Activated CD8-positive, alpha-beta T cell treated with anti-CD3 and anti-CD28 coated beads for 36 hours (primary cell): ENCODE data around the gene SCNN1B. TPM values are rescaled to one million over a fixed set of nuclear protein-coding genes. Genes with fewer than 3 reads are reported as not detected.
"Not testable (repeated sequence)": the region's sequence is repeated elsewhere in the genome, so short reads cannot be mapped to it uniquely, and the experiment has no call there.

ENCODE experiments used
- ATAC-seq: fragments of 200-7000 bp; cut with Tn5 transposase; one replicate; pipeline ENCODE4 v1.10.0; 2021; ENCODE audit warnings: mild to moderate bottlenecking, moderate library complexity
- CTCF ChIA-PET: fragments of 350-600 bp; sonication (Branson Sonifier 250); formaldehyde crosslinking; loops from one replicate; lab custom pipeline; 2021; ENCODE audit warnings: antibody characterized with exemption; lab: Charles Lee
- POLR2A ChIA-PET: fragments of 350-600 bp; sonication (Branson Sonifier 250); formaldehyde crosslinking; loops from one replicate; lab custom pipeline; 2021; ENCODE audit warnings: antibody characterized with exemption; lab: Charles Lee
- DNase-seq: peaks from one replicate; pipeline ENCODE4 v3.0.0-alpha.2; 2020
- H3K27ac Mint-ChIP-seq: one replicate; pipeline ENCODE4 v1.8.0; 2021; ENCODE audit warnings: mild to moderate bottlenecking, mixed read lengths
- H3K27me3 Mint-ChIP-seq: one replicate; pipeline ENCODE4 v1.8.0; 2021; ENCODE audit warnings: mixed read lengths
- H3K36me3 Mint-ChIP-seq: one replicate; pipeline ENCODE4 v1.8.0; 2021; ENCODE audit warnings: low read depth, mixed read lengths
- H3K4me1 Mint-ChIP-seq: one replicate; pipeline ENCODE4 v1.8.0; 2021; ENCODE audit warnings: low read depth, mixed read lengths
- H3K4me3 Mint-ChIP-seq: one replicate; pipeline ENCODE4 v1.8.0; 2021; ENCODE audit warnings: mild to moderate bottlenecking, moderate library complexity, mixed read lengths
- H3K9me3 Mint-ChIP-seq: one replicate; pipeline ENCODE4 v1.8.0; 2021; ENCODE audit warnings: mixed read lengths
- intact Hi-C: fragments of 100-400 bp; cut with micrococcal nuclease; formaldehyde crosslinking; loops from one replicate; pipeline ENCODE4 v1.10.0; 2022
- total RNA-seq, 2 experiments: library from RNA; stranded (reverse); gene quantifications; one replicate each; pipeline ENCODE4 v1.2.3, GENCODE V29; 2021
- TF ChIP-seq, protein P1 (sequence below): fragments of 200-600 bp; IDR thresholded peaks from one replicate; pipeline ENCODE4 v1.8.0; 2022; ENCODE audit warnings: antibody characterized with exemption, mild to moderate bottlenecking

SCNN1B gene
- total RNA-seq, 2 experiments from 2014 or later: not detected

DNA sequence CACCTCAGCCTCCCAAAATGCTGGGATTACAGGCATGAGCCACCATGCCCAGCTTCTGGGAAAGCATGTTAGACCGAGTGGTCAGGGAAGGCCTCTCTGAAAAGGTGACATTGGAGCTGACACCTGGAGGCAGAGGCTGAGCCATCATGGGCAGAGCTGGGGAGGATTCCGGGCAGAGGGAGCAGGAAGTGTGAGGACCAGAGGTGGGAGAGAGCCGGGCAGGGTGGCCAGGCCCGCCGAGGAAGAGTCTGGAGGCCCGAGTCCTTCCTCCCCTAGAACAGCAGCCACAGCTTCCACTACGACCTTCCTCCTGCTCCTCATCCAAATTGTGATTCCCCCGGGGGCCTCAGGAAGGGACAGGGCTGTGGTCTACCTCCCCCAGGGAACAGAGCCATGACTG lies 76.2 kb downstream of the SCNN1B start:
- CTCF ChIA-PET: no interaction called here
- intact Hi-C loops: no loop called here
- Mint-ChIP-seq H3K27me3 (peaks cover 8% of the 10 kb centered on the region), H3K4me3 (no peak overlapping the region), H3K36me3 (no peaks in the 10 kb centered on the region), H3K9me3 (no peaks in the 10 kb centered on the region), H3K27ac (no peak overlapping the region), H3K4me1 (no peaks in the 10 kb centered on the region)
- POLR2A ChIA-PET: interaction anchor here (0.6 kb wide), 1 partner anchor 8 kb away, joined by 3 read pairs; no protein-coding TSS in a partner anchor
- TF ChIP-seq, protein P1, sequence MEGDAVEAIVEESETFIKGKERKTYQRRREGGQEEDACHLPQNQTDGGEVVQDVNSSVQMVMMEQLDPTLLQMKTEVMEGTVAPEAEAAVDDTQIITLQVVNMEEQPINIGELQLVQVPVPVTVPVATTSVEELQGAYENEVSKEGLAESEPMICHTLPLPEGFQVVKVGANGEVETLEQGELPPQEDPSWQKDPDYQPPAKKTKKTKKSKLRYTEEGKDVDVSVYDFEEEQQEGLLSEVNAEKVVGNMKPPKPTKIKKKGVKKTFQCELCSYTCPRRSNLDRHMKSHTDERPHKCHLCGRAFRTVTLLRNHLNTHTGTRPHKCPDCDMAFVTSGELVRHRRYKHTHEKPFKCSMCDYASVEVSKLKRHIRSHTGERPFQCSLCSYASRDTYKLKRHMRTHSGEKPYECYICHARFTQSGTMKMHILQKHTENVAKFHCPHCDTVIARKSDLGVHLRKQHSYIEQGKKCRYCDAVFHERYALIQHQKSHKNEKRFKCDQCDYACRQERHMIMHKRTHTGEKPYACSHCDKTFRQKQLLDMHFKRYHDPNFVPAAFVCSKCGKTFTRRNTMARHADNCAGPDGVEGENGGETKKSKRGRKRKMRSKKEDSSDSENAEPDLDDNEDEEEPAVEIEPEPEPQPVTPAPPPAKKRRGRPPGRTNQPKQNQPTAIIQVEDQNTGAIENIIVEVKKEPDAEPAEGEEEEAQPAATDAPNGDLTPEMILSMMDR: no peak
- ATAC-seq (no peak), DNase-seq (no peak)

DNA sequence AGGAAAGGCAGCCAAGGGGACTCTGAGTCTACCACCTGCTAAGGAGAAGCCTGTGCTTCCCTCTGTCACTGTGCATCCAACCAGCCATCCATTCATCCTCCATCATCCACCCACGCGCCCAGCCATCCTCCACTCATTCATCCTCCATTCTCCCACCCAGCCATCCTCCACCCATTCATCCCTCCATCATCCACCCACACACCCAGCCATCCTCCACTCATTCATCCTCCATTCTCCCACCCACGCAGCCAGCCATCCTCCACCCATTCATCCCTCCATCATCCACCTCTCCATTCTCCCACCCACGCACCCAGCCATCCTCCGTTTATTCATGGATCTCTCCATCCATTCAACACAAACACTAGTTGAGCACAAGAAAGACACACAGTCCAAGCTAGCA lies 76.8 kb downstream of the SCNN1B start:
- intact Hi-C loops: no loop called here
- H3K36me3 Mint-ChIP-seq: no peaks in the 10 kb centered on the region
- no peak for DNase-seq
- no peaks in the 10 kb centered on the region for H3K4me1 Mint-ChIP-seq
- no peak overlapping the region for H3K4me3 Mint-ChIP-seq
- POLR2A ChIA-PET: interaction anchor here (0.6 kb wide), 1 partner anchor 9 kb away, joined by 3 read pairs; no protein-coding TSS in a partner anchor
- ATAC-seq: no peak
- no peaks in the 10 kb centered on the region for H3K9me3 Mint-ChIP-seq
- TF ChIP-seq, protein P1: no peak
- CTCF ChIA-PET: no interaction called here
- no peak overlapping the region for H3K27ac Mint-ChIP-seq
- peaks cover 3% of the 10 kb centered on the region for H3K27me3 Mint-ChIP-seq

- H3K27ac Mint-ChIP-seq: no peak overlapping the region
- no peak for ATAC-seq
- H3K36me3 Mint-ChIP-seq: no peaks in the 10 kb centered on the region
- no peak for DNase-seq
- H3K9me3 Mint-ChIP-seq: no peaks in the 10 kb centered on the region
- no peak overlapping the region for H3K4me3 Mint-ChIP-seq
- no peaks in the 10 kb centered on the region for H3K4me1 Mint-ChIP-seq
- CTCF ChIA-PET: no interaction called here
- TF ChIP-seq, protein P1: no peak
- intact Hi-C loops: loop anchor here (10.0 kb wide), 1 partner anchor 55 kb away; no protein-coding TSS in a partner anchor
- POLR2A ChIA-PET: no interaction called here
- H3K27me3 Mint-ChIP-seq: peaks cover 3% of the 10 kb centered on the region
These were observed 77.6 kb downstream of the SCNN1B start for GRCh38 chr16:23379707-23380106.

DNA sequence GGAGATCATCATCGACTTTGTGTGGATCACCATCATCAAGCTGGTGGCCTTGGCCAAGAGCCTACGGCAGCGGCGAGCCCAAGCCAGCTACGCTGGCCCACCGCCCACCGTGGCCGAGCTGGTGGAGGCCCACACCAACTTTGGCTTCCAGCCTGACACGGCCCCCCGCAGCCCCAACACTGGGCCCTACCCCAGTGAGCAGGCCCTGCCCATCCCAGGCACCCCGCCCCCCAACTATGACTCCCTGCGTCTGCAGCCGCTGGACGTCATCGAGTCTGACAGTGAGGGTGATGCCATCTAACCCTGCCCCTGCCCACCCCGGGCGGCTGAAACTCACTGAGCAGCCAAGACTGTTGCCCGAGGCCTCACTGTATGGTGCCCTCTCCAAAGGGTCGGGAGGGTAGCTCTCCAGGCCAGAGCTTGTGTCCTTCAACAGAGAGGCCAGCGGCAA lies 78.4 kb downstream of the SCNN1B start:
- no peak for ATAC-seq
- POLR2A ChIA-PET: no interaction called here
- H3K36me3 Mint-ChIP-seq: no peaks in the 10 kb centered on the region
- DNase-seq: no peak
- peaks cover 3% of the 10 kb centered on the region for H3K27me3 Mint-ChIP-seq
- H3K4me3 Mint-ChIP-seq: no peak overlapping the region
- no peaks in the 10 kb centered on the region for H3K4me1 Mint-ChIP-seq
- intact Hi-C loops: loop anchor here (10.0 kb wide), 1 partner anchor 56 kb away; no protein-coding TSS in a partner anchor
- no peaks in the 10 kb centered on the region for H3K9me3 Mint-ChIP-seq
- H3K27ac Mint-ChIP-seq: no peak overlapping the region
- TF ChIP-seq, protein P1: no peak
- CTCF ChIA-PET: no interaction called here

DNA sequence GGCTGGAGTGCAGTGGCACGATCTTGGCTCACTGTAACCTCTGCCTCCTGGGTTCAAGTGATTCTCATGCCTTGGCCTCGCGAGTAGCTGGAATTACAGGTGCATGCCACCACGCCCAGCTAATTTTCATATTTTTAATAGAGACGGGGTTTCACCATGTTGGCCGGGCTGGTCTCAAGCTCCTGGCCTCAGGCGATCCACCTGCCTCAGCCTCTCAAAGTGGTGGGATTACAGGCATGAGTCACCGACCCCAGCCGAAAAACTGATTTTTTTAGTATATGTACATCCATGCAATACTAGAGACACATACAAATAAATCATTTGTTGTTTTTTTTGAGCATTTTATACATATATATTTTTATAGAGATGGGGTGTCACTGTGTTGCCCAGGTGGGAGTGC lies 79.6 kb downstream of the SCNN1B start:
- H3K4me1 Mint-ChIP-seq, ATAC-seq, H3K9me3 Mint-ChIP-seq, H3K27ac Mint-ChIP-seq, DNase-seq, H3K4me3 Mint-ChIP-seq, H3K27me3 Mint-ChIP-seq, H3K36me3 Mint-ChIP-seq: not testable (repeated sequence)
- ChIA-PET CTCF (interaction anchor here (1.6 kb wide), 1 partner anchor 53 kb away, joined by 4 read pairs; no protein-coding TSS in a partner anchor), POLR2A (interaction anchor here (1.3 kb wide), 1 partner anchor 19 kb away, joined by 4 read pairs; no protein-coding TSS in a partner anchor)
- intact Hi-C loops: loop anchor here (10.0 kb wide), 1 partner anchor 57 kb away; no protein-coding TSS in a partner anchor
